KMS-11 (cell line): Measurements from ENCODE around the gene RIBC2.

Experiments used
- H2AFZ ChIP-seq: fragments of 200-600 bp; sonication (generic); 2 replicates; pipeline ENCODE4 v1.6.1; 2016; ENCODE audit warnings: antibody characterized with exemption, mixed run types, low read depth
- H3K27ac ChIP-seq: fragments of 200-600 bp; sonication (generic); 2 replicates; pipeline ENCODE4 v1.6.1; 2016; ENCODE audit warnings: mild to moderate bottlenecking, mixed run types
- H3K27me3 ChIP-seq: fragments of 200-600 bp; sonication (generic); 2 replicates; pipeline ENCODE4 v1.6.1; 2017; ENCODE audit warnings: mild to moderate bottlenecking, low read depth, mixed run types, moderate library complexity; ENCODE audit not compliant: insufficient read depth
- H3K36me3 ChIP-seq: fragments of 200-600 bp; sonication (generic); 2 replicates; pipeline ENCODE4 v1.6.1; 2017; ENCODE audit warnings: mild to moderate bottlenecking, mixed run types; ENCODE audit not compliant: insufficient read depth
- H3K4me1 ChIP-seq: fragments of 200-600 bp; sonication (generic); 2 replicates; pipeline ENCODE4 v1.6.1; 2016; ENCODE audit warnings: mild to moderate bottlenecking, low read depth, mixed run types; ENCODE audit not compliant: poor library complexity, severe bottlenecking
- H3K4me2 ChIP-seq: fragments of 200-600 bp; sonication (generic); 2 replicates; pipeline ENCODE4 v1.7.0; 2016; ENCODE audit warnings: mild to moderate bottlenecking, mixed run types
- H3K4me3 ChIP-seq: fragments of 200-600 bp; sonication (generic); IDR thresholded peaks from 2 replicates; pipeline ENCODE4 v1.6.1; 2017; ENCODE audit warnings: low read depth, low read length, mixed read lengths; ENCODE audit not compliant: insufficient read depth
- H3K79me2 ChIP-seq: fragments of 200-600 bp; sonication (generic); 2 replicates; pipeline ENCODE4 v1.6.1; 2016; ENCODE audit warnings: low read depth, mixed run types; ENCODE audit not compliant: insufficient read depth
- H3K9ac ChIP-seq: fragments of 200-600 bp; sonication (generic); 2 replicates; pipeline ENCODE4 v1.6.1; 2016; ENCODE audit warnings: mild to moderate bottlenecking, mixed run types
- H4K20me1 ChIP-seq: fragments of 200-600 bp; sonication (generic); 2 replicates; pipeline ENCODE4 v1.6.1; 2016; ENCODE audit warnings: mild to moderate bottlenecking, mixed run types; ENCODE audit not compliant: insufficient read depth
- TF ChIP-seq, protein P1 (sequence below): fragments of 200-600 bp; sonication (generic); conservative IDR thresholded peaks from 2 replicates; pipeline ENCODE4 v1.6.1; 2017; ENCODE audit warnings: low read depth, mild to moderate bottlenecking, antibody characterized with exemption, low read length, moderate library complexity, mixed read lengths

RIBC2 gene

DNA sequence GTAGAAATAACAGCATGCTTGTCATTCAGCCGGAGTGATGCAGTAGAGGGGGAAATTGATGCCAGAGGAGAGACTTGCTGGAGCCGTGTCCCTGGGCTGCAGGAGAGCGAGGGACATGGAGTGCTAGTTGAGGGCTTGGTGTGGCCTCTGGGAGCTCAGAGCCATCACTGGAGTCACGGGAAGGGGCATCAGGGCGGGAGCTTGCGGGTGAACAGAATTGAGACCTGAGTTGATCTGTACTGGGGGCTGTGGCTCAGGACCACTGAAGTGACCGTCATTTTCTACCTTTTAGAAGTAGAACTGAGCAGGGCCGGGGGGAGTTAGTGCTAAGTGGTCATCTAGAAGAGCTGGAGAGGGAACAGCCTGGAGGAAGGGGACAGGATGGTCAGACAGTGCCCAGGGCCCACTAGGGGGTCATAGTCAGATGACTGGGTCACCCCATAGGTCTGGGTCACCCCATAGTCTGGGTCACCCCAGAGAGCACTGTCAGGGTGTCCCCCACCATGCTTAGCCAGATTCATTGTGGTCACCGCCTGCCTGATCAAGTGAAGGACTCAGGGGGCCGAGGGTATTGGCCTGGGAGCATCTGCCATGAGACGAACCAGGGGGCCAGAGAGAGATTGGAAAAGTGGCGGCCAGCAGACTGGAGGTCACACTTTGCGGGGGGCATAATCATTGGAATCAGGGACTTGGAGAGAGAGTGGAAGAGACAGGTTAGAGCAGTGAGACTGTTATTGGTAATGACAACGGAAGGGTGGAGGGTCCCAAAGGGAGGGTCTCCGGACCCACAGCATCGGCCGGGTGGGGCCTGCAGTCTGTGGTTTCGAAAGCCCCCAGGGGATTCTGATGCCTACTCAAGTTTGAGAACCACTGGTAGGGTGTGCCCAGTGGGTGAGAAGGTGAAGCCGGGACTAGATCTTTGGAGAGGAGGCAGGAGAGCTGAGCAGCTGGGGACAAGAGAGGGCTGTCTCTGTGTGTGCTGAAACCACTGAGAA, 15.2 kb downstream of the RIBC2 start:
- no peaks in the 10 kb centered on the region for H3K4me1 ChIP-seq
- no peaks in the 10 kb centered on the region for H3K79me2 ChIP-seq
- H3K4me2 ChIP-seq, result no peak overlapping the region
- H3K27me3 ChIP-seq, result peaks cover 32% of the 10 kb centered on the region; the same call in 1 of the 2 replicates
- H3K9ac ChIP-seq, result no peak overlapping the region
- no peaks in the 10 kb centered on the region for H3K36me3 ChIP-seq
- no peak overlapping the region for H3K4me3 ChIP-seq
- no peak overlapping the region for H3K27ac ChIP-seq
- no peaks in the 10 kb centered on the region for H4K20me1 ChIP-seq
- TF ChIP-seq, protein P1, sequence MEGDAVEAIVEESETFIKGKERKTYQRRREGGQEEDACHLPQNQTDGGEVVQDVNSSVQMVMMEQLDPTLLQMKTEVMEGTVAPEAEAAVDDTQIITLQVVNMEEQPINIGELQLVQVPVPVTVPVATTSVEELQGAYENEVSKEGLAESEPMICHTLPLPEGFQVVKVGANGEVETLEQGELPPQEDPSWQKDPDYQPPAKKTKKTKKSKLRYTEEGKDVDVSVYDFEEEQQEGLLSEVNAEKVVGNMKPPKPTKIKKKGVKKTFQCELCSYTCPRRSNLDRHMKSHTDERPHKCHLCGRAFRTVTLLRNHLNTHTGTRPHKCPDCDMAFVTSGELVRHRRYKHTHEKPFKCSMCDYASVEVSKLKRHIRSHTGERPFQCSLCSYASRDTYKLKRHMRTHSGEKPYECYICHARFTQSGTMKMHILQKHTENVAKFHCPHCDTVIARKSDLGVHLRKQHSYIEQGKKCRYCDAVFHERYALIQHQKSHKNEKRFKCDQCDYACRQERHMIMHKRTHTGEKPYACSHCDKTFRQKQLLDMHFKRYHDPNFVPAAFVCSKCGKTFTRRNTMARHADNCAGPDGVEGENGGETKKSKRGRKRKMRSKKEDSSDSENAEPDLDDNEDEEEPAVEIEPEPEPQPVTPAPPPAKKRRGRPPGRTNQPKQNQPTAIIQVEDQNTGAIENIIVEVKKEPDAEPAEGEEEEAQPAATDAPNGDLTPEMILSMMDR, result no peak
- H2AFZ ChIP-seq, result no peak overlapping the region

DNA sequence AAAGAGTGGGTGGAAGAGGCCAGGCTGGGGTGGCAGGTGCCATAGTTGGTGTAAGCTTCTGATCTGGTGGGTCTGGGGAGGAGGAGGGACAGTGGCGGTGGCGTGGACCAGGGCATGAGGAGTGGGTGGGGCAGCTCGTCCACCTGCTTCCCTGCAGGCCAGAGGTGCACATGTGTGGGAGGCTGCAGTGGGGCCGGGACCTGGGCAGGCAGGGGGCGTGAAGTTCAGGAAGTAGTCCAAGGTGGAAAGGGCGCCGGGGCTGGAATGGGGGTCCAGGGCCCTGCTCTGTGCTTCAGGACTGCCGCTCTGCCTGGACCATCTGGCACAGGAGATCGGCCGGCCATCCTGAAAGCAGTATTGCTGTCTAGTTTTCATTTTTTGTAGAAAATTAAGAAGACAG, 15.9 kb downstream of the RIBC2 start:
- Histone ChIP-seq H3K9ac (no peak overlapping the region), H3K4me2 (no peak overlapping the region), H3K36me3 (no peaks in the 10 kb centered on the region), H2AFZ (no peak overlapping the region), H3K27me3 (peaks cover 26% of the 10 kb centered on the region; the same call in 1 of the 2 replicates), H3K4me1 (no peaks in the 10 kb centered on the region), H4K20me1 (no peaks in the 10 kb centered on the region), H3K27ac (no peak overlapping the region), H3K79me2 (no peaks in the 10 kb centered on the region), H3K4me3 (no peak overlapping the region)
- TF ChIP-seq, protein P1, result no peak

DNA sequence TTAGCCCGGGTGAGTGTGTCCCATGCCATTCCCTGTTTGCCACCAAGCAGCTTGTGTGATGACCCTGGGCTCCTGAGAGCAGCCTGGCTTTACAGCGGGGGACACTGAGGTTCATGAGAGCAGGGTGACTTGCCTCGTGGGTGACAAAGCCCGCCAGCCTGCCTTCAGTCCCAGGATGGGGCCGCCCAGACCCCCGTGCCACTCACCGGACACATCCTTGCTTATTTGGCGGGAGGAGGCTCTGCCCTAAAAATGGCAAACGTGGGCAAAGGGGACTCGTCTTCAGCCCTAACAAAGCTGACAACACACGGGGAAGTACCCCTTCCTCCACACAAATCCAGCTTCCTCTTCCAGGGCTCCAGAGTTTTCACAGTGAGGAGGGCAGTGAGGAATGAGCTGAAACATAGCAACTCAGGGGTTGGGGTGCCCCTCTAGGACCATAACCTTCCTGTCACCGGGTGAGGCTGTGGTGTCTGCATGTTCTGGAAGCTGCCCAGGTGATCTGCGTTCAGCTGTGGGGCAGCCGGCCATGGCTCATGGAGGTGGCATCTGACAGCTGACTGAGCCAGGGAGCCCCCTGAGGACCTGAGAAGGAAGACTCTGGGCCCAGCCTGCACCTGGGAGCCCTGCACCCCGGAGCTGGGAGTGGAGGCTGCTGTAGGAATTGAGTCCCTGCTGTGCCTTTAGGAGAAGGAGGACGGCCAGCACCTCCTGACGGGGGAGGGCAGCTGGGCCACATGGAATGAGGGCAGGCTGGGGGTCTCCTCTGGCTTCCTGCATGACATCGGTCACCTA, 16.7 kb downstream of the RIBC2 start:
- no peak overlapping the region for H3K4me3 ChIP-seq
- peaks cover 29% of the 10 kb centered on the region; the same call in 1 of the 2 replicates for H3K27me3 ChIP-seq
- no peaks in the 10 kb centered on the region for H3K79me2 ChIP-seq
- no peaks in the 10 kb centered on the region for H3K4me1 ChIP-seq
- TF ChIP-seq, protein P1, result no peak
- no peak overlapping the region for H2AFZ ChIP-seq
- no peak overlapping the region for H3K27ac ChIP-seq
- H3K36me3 ChIP-seq, result no peaks in the 10 kb centered on the region
- H3K9ac ChIP-seq, result no peak overlapping the region
- no peaks in the 10 kb centered on the region for H4K20me1 ChIP-seq
- H3K4me2 ChIP-seq, result no peak overlapping the region

DNA sequence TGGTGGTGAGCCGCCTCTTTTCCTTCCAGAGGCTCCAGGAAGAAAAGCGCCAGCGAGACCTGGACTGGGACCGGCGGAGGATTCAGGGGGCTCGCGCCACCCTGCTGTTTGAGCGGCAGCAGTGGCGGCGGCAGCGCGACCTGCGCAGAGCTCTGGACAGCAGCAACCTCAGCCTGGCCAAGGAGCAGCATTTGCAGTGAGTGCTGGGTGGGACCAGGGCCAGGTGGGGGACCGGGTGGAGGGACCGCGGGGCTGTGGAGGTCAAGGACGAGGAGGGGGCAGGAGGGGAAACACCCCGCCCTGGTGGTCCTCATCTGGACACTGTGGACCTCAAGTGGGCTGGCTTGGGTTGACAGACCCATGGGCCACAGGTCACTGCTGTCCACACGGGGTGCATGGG, 17.4 kb downstream of the RIBC2 start:
- Histone ChIP-seq H3K27ac (no peak overlapping the region), H3K79me2 (no peaks in the 10 kb centered on the region), H3K36me3 (no peaks in the 10 kb centered on the region), H2AFZ (no peak overlapping the region), H3K9ac (no peak overlapping the region), H3K4me2 (no peak overlapping the region), H3K27me3 (peaks cover 29% of the 10 kb centered on the region; the same call in 1 of the 2 replicates), H4K20me1 (no peaks in the 10 kb centered on the region), H3K4me1 (no peaks in the 10 kb centered on the region), H3K4me3 (no peak overlapping the region)
- TF ChIP-seq, protein P1, result no peak
